ENCODE results near the gene MUL1.

GRCh38 chr1:20533635-20534034, 25.7 kb upstream of the MUL1 start:
- TF ChIP-seq CREB1 (IDR thresholded peaks at IDR 0.05) (no peak), CEBPB (IDR thresholded peaks at IDR 0.05; ENCODE audit: low read depth, low read length) (no peak), SP4 (IDR thresholded peaks at IDR 0.05; ENCODE audit: low read length) (no peak), POLR2A (IDR thresholded peaks at IDR 0.05; ENCODE audit: control extremely low read depth in 1 of 2, low read depth in 2 of 2, low read length in 2 of 2) (no peak), CTCF (IDR thresholded peaks at IDR 0.05; ENCODE audit: control extremely low read depth in 1 of 3, insufficient read depth in 1 of 3, low read depth in 1 of 3, low read length in 3 of 3) (no peak), SIN3A (conservative IDR thresholded peaks at IDR 0.05 in 1 of 2, IDR thresholded peaks at IDR 0.05 in 1 of 2; ENCODE audit: low read depth in 1 of 2, low read length in 2 of 2) (no peak), ZNF274 (IDR thresholded peaks at IDR 0.05; ENCODE audit: borderline replicate concordance, extremely low read depth, low read length) (no peak), CHD1 (IDR thresholded peaks at IDR 0.05; ENCODE audit: low read depth, low read length) (no peak), EZH2 (IDR thresholded peaks at IDR 0.05; ENCODE audit: low read depth, low read length, severe bottlenecking) (no peak)
